Measurements from ENCODE around the gene TASP1.

DNA sequence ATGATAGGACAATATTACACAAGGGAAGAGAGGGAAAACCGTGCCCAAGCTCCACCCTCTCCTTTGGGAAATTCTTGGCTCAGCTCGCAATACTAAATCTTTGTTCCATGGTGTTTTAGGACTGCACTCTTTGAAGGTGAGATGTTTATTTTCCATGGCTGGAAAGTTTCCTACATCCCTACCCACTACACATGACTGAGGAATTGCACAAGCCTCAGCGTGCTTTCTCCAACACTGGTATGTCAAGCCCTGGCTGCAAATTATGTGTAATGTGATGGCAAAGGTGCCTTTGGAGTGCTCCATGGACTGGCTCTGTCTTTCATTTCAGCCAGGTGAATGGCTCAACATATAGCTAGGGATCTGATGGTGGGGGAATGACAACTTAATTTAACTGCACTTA is 283.3 kb downstream of the TASP1 start:
- TF ChIP-seq POLR2A (IDR thresholded peaks at IDR 0.05), result no peak
- TF ChIP-seq, protein P1, sequence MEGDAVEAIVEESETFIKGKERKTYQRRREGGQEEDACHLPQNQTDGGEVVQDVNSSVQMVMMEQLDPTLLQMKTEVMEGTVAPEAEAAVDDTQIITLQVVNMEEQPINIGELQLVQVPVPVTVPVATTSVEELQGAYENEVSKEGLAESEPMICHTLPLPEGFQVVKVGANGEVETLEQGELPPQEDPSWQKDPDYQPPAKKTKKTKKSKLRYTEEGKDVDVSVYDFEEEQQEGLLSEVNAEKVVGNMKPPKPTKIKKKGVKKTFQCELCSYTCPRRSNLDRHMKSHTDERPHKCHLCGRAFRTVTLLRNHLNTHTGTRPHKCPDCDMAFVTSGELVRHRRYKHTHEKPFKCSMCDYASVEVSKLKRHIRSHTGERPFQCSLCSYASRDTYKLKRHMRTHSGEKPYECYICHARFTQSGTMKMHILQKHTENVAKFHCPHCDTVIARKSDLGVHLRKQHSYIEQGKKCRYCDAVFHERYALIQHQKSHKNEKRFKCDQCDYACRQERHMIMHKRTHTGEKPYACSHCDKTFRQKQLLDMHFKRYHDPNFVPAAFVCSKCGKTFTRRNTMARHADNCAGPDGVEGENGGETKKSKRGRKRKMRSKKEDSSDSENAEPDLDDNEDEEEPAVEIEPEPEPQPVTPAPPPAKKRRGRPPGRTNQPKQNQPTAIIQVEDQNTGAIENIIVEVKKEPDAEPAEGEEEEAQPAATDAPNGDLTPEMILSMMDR (IDR thresholded peaks at IDR 0.05 in 4 of 5, conservative IDR thresholded peaks at IDR 0.05 in 1 of 5), result no peak

Measured in gastrocnemius medialis (tissue), 4 donors.